Measurements from ENCODE around the gene CCDC47.

GRCh38 chr17:63816669-63817068 lies 43.3 kb upstream of the CCDC47 start:
- TF ChIP-seq, protein P1, sequence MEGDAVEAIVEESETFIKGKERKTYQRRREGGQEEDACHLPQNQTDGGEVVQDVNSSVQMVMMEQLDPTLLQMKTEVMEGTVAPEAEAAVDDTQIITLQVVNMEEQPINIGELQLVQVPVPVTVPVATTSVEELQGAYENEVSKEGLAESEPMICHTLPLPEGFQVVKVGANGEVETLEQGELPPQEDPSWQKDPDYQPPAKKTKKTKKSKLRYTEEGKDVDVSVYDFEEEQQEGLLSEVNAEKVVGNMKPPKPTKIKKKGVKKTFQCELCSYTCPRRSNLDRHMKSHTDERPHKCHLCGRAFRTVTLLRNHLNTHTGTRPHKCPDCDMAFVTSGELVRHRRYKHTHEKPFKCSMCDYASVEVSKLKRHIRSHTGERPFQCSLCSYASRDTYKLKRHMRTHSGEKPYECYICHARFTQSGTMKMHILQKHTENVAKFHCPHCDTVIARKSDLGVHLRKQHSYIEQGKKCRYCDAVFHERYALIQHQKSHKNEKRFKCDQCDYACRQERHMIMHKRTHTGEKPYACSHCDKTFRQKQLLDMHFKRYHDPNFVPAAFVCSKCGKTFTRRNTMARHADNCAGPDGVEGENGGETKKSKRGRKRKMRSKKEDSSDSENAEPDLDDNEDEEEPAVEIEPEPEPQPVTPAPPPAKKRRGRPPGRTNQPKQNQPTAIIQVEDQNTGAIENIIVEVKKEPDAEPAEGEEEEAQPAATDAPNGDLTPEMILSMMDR (IDR thresholded peaks at IDR 0.05): no peak
- TF ChIP-seq POLR2A (IDR thresholded peaks at IDR 0.05): no peak

Measured in right lobe of liver (tissue), 4 donors.